Neural cell (in vitro differentiated cells): ENCODE measurements around the gene KIAA1549. TPM values are rescaled to one million over a fixed set of nuclear protein-coding genes. Genes with fewer than 3 reads are reported as not detected.

Source experiments
- H2AFZ ChIP-seq: fragments of 200-600, 300-800 bp; sonication (generic), shearing (Covaris generic); 2 replicates; pipeline ENCODE4 v1.6.0; 2014; ENCODE audit warnings: low read depth, mild to moderate bottlenecking, antibody characterized with exemption, low read length, moderate library complexity
- H3F3A ChIP-seq: fragments of 200-600 bp; shearing (Covaris generic); 2 replicates; pipeline ENCODE4 v1.6.1; 2016; ENCODE audit warnings: mild to moderate bottlenecking, moderate library complexity, mixed read lengths, antibody characterized with exemption, low read length; ENCODE audit not compliant: insufficient read depth, poor library complexity, severe bottlenecking
- H3K27ac ChIP-seq: fragments of 200-600, 300-800 bp; sonication (generic), shearing (Covaris generic); 2 replicates; pipeline ENCODE4 v1.5.1; 2014; ENCODE audit warnings: mild to moderate bottlenecking, low read length, moderate library complexity
- H3K27me3 ChIP-seq: fragments of 300-800, 200-600 bp; sonication (generic), shearing (Covaris generic); 2 replicates; pipeline ENCODE4 v1.6.0; 2014; ENCODE audit warnings: mild to moderate bottlenecking, low read depth, low read length, moderate library complexity; ENCODE audit not compliant: insufficient read depth
- H3K36me3 ChIP-seq: fragments of 300-800, 200-600 bp; sonication (generic), shearing (Covaris generic); 2 replicates; pipeline ENCODE4 v1.5.1; 2014; ENCODE audit warnings: mild to moderate bottlenecking, antibody characterized with exemption, low read length, moderate library complexity; ENCODE audit not compliant: insufficient read depth
- H3K4me2 ChIP-seq: fragments of 300-800, 200-600 bp; sonication (generic), shearing (Covaris generic); 2 replicates; pipeline ENCODE4 v1.6.0; 2014; ENCODE audit warnings: mild to moderate bottlenecking, low read length
- H3K4me3 ChIP-seq: fragments of 300-800, 200-600 bp; sonication (generic), shearing (Covaris generic); 2 replicates; pipeline ENCODE4 v1.5.1; 2014; ENCODE audit warnings: mild to moderate bottlenecking, low read length, moderate library complexity
- H3K79me2 ChIP-seq: fragments of 200-600 bp; shearing (Covaris generic); replicated peaks from 2 replicates; pipeline ENCODE4 v1.6.0; 2014; ENCODE audit warnings: mild to moderate bottlenecking, low read length, moderate library complexity; ENCODE audit not compliant: insufficient read depth
- H3K9ac ChIP-seq: fragments of 300-800, 200-600 bp; sonication (generic), shearing (Covaris generic); 2 replicates; pipeline ENCODE4 v1.6.1; 2016; ENCODE audit warnings: mild to moderate bottlenecking, low read length, mixed read lengths
- H3K9me2 ChIP-seq: fragments of 200-600 bp; shearing (Covaris generic); 2 replicates; pipeline ENCODE4 v1.6.1; 2016; ENCODE audit warnings: mild to moderate bottlenecking, low read length, mixed read lengths; ENCODE audit not compliant: insufficient read depth
- H3K9me3 ChIP-seq: fragments of 200-600, 300-800 bp; sonication (generic), shearing (Covaris generic); 2 replicates; pipeline ENCODE4 v1.6.1; 2016; ENCODE audit warnings: mild to moderate bottlenecking, mixed run types, low read length, moderate library complexity, mixed read lengths
- H4K20me1 ChIP-seq: fragments of 200-600 bp; shearing (Covaris generic); 2 replicates; pipeline ENCODE4 v1.6.1; 2016; ENCODE audit warnings: mild to moderate bottlenecking, mixed run types; ENCODE audit not compliant: insufficient read depth
- CTCF ChIP-seq: fragments of 450-650 bp; IDR thresholded peaks from 2 replicates; pipeline ENCODE4 v1.5.1; 2014; ENCODE audit warnings: antibody characterized with exemption, mild to moderate bottlenecking, moderate library complexity; ENCODE audit not compliant: poor library complexity, severe bottlenecking
- EP300 ChIP-seq: fragments of 450-650 bp; conservative IDR thresholded peaks from 2 replicates; pipeline ENCODE4 v1.6.1; 2014; ENCODE audit warnings: antibody characterized with exemption, mild to moderate bottlenecking, moderate library complexity; ENCODE audit not compliant: poor library complexity, severe bottlenecking
- EZH2 ChIP-seq: fragments of 200-600, 300-800 bp; shearing (Covaris generic), sonication (generic); IDR thresholded peaks from 2 replicates; pipeline ENCODE4 v1.6.1; 2014; ENCODE audit warnings: antibody characterized with exemption, low read length, borderline replicate concordance, mild to moderate bottlenecking; ENCODE audit not compliant: insufficient read depth, poor library complexity, severe bottlenecking
- MXI1 ChIP-seq: fragments of 450-650 bp; conservative IDR thresholded peaks from 2 replicates; pipeline ENCODE4 v1.6.1; 2014; ENCODE audit warnings: antibody characterized with exemption, mild to moderate bottlenecking; ENCODE audit not compliant: poor library complexity, severe bottlenecking
- POLR2AphosphoS5 ChIP-seq: IDR thresholded peaks from 2 replicates; pipeline ENCODE4 v1.6.1; 2012
- RAD21 ChIP-seq: fragments of 450-650 bp; conservative IDR thresholded peaks from 2 replicates; pipeline ENCODE4 v1.6.1; 2014; ENCODE audit warnings: antibody characterized with exemption, mild to moderate bottlenecking, moderate library complexity
- SMC3 ChIP-seq: fragments of 450-650 bp; conservative IDR thresholded peaks from 2 replicates; pipeline ENCODE4 v1.6.1; 2014; ENCODE audit warnings: antibody characterized with exemption, mild to moderate bottlenecking, moderate library complexity; ENCODE audit not compliant: poor library complexity
- TAF1 ChIP-seq: IDR thresholded peaks from 2 replicates; pipeline ENCODE4 v1.6.1; 2012; ENCODE audit warnings: low read depth
- polyA plus RNA-seq: library from polyadenylated mRNA; depleted of rRNA; stranded (reverse); fragments of >200 nt; gene quantifications from 2 replicates; pipeline ENCODE4 v1.2.3, GENCODE V29; 2014
- TF ChIP-seq, protein P1 (sequence below): IDR thresholded peaks from 2 replicates; pipeline ENCODE4 v1.6.1; 2012; ENCODE audit warnings: borderline replicate concordance

KIAA1549 gene
- polyA plus RNA-seq, 1 donor from 2014 or later, result 14.1 TPM

- Histone ChIP-seq H3K9me2 (no peaks in the 10 kb centered on the region), H3K4me3 (no peak overlapping the region)
These were observed 87.9 kb downstream of the KIAA1549 start for GRCh38 chr7:138893258-138893657.

DNA sequence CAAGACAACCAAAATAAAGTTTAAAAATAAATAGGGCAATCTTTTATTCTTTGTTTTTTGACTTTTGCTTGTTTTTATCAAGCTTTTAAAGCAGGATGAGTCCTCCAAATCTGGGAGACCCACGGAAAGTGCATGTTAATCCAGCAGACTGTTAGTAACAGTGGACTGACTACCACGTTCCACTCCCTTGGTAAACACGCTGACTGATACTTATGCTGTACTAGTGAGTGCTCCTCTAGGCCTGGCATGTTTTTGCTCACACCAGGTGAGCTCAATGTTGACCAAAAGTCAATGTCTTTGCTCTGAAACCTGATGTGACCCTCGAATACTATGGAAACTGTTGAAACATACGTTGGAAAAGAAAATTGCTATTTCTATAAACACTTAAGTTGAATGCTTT is 88.4 kb downstream of the KIAA1549 start:
- Histone ChIP-seq H3K79me2 (no peaks in the 10 kb centered on the region), H3K9me3 (no peaks in the 10 kb centered on the region), H2AFZ (no peak overlapping the region), H4K20me1 (no peaks in the 10 kb centered on the region), H3K4me2 (no peak overlapping the region), H3K4me3 (no peak overlapping the region), H3K9me2 (no peaks in the 10 kb centered on the region), H3K27ac (no peak overlapping the region), H3K36me3 (no peaks in the 10 kb centered on the region), H3F3A (no peaks in the 10 kb centered on the region), H3K9ac (no peak overlapping the region), H3K27me3 (no peaks in the 10 kb centered on the region)
- no peak for TF ChIP-seq EZH2
- no peak for TF ChIP-seq MXI1
- TF ChIP-seq TAF1, result no peak
- no peak for TF ChIP-seq RAD21
- no peak for TF ChIP-seq SMC3
- no peak for TF ChIP-seq EP300
- TF ChIP-seq POLR2AphosphoS5, result no peak

More at GRCh38 chr7:138893258-138893657, 87.9 kb downstream of the KIAA1549 start:
- Histone ChIP-seq H3K9ac (no peak overlapping the region), H3K27me3 (no peaks in the 10 kb centered on the region), H3F3A (no peaks in the 10 kb centered on the region), H4K20me1 (no peaks in the 10 kb centered on the region), H3K79me2 (no peaks in the 10 kb centered on the region), H3K27ac (no peak overlapping the region), H3K9me3 (no peaks in the 10 kb centered on the region), H3K36me3 (no peaks in the 10 kb centered on the region), H2AFZ (no peak overlapping the region), H3K4me2 (no peak overlapping the region)
- no peak for TF ChIP-seq SMC3
- TF ChIP-seq POLR2AphosphoS5, result no peak
- TF ChIP-seq, protein P1, sequence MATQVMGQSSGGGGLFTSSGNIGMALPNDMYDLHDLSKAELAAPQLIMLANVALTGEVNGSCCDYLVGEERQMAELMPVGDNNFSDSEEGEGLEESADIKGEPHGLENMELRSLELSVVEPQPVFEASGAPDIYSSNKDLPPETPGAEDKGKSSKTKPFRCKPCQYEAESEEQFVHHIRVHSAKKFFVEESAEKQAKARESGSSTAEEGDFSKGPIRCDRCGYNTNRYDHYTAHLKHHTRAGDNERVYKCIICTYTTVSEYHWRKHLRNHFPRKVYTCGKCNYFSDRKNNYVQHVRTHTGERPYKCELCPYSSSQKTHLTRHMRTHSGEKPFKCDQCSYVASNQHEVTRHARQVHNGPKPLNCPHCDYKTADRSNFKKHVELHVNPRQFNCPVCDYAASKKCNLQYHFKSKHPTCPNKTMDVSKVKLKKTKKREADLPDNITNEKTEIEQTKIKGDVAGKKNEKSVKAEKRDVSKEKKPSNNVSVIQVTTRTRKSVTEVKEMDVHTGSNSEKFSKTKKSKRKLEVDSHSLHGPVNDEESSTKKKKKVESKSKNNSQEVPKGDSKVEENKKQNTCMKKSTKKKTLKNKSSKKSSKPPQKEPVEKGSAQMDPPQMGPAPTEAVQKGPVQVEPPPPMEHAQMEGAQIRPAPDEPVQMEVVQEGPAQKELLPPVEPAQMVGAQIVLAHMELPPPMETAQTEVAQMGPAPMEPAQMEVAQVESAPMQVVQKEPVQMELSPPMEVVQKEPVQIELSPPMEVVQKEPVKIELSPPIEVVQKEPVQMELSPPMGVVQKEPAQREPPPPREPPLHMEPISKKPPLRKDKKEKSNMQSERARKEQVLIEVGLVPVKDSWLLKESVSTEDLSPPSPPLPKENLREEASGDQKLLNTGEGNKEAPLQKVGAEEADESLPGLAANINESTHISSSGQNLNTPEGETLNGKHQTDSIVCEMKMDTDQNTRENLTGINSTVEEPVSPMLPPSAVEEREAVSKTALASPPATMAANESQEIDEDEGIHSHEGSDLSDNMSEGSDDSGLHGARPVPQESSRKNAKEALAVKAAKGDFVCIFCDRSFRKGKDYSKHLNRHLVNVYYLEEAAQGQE, result no peak
- TF ChIP-seq EP300, result no peak
- TF ChIP-seq EZH2, result no peak
- no peak for TF ChIP-seq RAD21
- TF ChIP-seq MXI1, result no peak
- TF ChIP-seq CTCF, result no peak
- TF ChIP-seq TAF1, result no peak
